ENCODE measurements around the gene DHX36. TPM values are rescaled to one million over a fixed set of nuclear protein-coding genes. Genes with fewer than 3 reads are reported as not detected.

DHX36 gene
- total RNA-seq, 2 donors from 2014 or later = 40.1 to 41.3 TPM

DNA sequence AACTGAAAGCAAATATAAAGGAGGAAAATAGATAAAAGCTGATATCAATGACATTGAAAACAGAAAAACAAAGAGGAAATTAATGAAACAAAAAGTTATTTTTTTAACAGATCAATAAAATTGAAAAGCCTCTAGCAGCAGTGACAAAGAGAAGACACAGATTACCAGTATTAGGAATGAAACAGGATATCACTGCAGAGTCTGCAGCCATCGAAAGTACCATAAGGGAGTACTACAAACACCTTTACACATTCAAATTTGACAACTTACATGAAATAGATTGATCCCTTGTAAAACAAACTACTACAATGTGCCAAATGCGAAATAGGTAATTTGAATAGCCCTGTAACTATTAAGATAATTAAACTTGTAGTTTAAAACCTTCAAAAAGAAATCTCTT lies 24.9 kb upstream of the DHX36 start:
- no peak for DNase-seq (ENCODE audit: low spot score)
- H3K27ac ChIP-seq = no peak overlapping the region
- no peak for TF ChIP-seq CTCF (IDR thresholded peaks at IDR 0.05)
- no peaks in the 10 kb centered on the region for H3K9me3 ChIP-seq
- H3K36me3 ChIP-seq = no peaks in the 10 kb centered on the region
- H3K4me1 ChIP-seq = no peaks in the 10 kb centered on the region
- H3K4me3 ChIP-seq = no peak overlapping the region
- H3K27me3 ChIP-seq = no peaks in the 10 kb centered on the region

GRCh38 chr3:154345422-154346122 lies 21.3 kb upstream of the DHX36 start:
- no peak for DNase-seq (ENCODE audit: low spot score)
- no peak for TF ChIP-seq CTCF (IDR thresholded peaks at IDR 0.05)
- no peaks in the 10 kb centered on the region for H3K27me3 ChIP-seq

DNA sequence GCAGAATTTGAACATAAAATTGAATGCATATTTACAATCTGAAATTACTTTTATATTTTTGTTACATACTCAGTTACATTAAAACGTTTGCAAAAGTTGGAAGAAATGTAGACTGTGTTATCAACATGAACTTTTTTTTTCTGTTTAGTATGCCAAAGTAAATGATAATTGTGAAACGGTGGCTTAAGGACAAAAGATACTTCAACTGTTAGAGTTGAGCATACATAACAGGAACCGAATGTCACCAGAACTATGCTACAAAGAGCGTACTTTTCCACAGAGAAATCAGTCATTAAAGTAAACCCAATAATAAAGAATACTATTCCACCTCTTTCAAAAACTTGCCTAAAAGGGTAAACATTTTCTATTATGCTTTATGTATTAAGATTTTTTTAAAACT lies 14.3 kb upstream of the DHX36 start:
- no peak for TF ChIP-seq CTCF (IDR thresholded peaks at IDR 0.05)
- H3K9me3 ChIP-seq = no peaks in the 10 kb centered on the region
- H3K4me1 ChIP-seq = no peaks in the 10 kb centered on the region
- no peak overlapping the region for H3K27ac ChIP-seq
- no peaks in the 10 kb centered on the region for H3K36me3 ChIP-seq
- no peaks in the 10 kb centered on the region for H3K27me3 ChIP-seq
- H3K4me3 ChIP-seq = no peak overlapping the region
- DNase-seq (ENCODE audit: low spot score) = no peak

More at GRCh38 chr3:154345422-154346122, 21.3 kb upstream of the DHX36 start:
- H3K4me1 ChIP-seq = no peaks in the 10 kb centered on the region
- H3K4me3 ChIP-seq = no peak overlapping the region
- H3K27ac ChIP-seq = no peak overlapping the region
- no peaks in the 10 kb centered on the region for H3K9me3 ChIP-seq
- no peaks in the 10 kb centered on the region for H3K36me3 ChIP-seq

GRCh38 chr3:154338008-154338407 lies 13.7 kb upstream of the DHX36 start:
- TF ChIP-seq CTCF (IDR thresholded peaks at IDR 0.05) = no peak
- Histone ChIP-seq H3K27ac (no peak overlapping the region), H3K9me3 (no peaks in the 10 kb centered on the region), H3K4me3 (no peak overlapping the region), H3K36me3 (no peaks in the 10 kb centered on the region), H3K27me3 (no peaks in the 10 kb centered on the region), H3K4me1 (no peaks in the 10 kb centered on the region)
- DNase-seq (ENCODE audit: low spot score) = no peak

- TF ChIP-seq CTCF (IDR thresholded peaks at IDR 0.05) = peak; percentile 51 to 69
- Histone ChIP-seq H3K4me1 (no peaks in the 10 kb centered on the region), H3K9me3 (no peaks in the 10 kb centered on the region), H3K4me3 (no peak overlapping the region), H3K27ac (no peak overlapping the region), H3K36me3 (no peaks in the 10 kb centered on the region), H3K27me3 (no peaks in the 10 kb centered on the region)
- DNase-seq (ENCODE audit: low spot score) = no peak
These were observed 10.7 kb upstream of the DHX36 start for GRCh38 chr3:154334973-154335420.

DNA sequence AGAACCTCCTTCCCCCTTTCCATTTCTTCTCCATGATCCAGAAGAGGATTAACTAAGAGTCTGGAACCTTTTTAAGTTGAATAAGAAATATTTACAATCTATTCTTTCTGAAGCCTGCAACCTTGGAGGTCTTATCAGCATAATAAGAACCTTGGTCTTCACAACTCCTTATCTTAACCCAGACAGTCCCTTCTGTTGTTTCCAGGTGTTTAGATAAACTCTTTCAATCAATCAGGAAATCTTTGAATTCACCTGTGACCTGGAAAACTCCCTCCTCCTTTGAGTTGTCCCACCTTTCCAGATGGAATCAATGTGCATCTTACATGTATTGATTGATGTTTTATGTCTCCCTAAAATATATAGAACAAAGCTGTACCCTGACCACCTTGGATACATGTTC lies 3.6 kb upstream of the DHX36 start:
- H3K9me3 ChIP-seq = no peaks in the 10 kb centered on the region
- no peak for DNase-seq (ENCODE audit: low spot score)
- H3K4me3 ChIP-seq = no peak overlapping the region
- no peaks in the 10 kb centered on the region for H3K27me3 ChIP-seq
- TF ChIP-seq CTCF (IDR thresholded peaks at IDR 0.05) = no peak
- no peak overlapping the region for H3K27ac ChIP-seq
- H3K4me1 ChIP-seq = peaks cover 0 to 11% of the 10 kb centered on the region in 2 donors
- no peaks in the 10 kb centered on the region for H3K36me3 ChIP-seq

All from right atrium auricular region (tissue), 2 donors.